Loucy (cell line): Measurements from ENCODE around the gene SERINC3.

Experiments used
- CTCF ChIP-seq: fragments of 200-600 bp; sonication (generic); conservative IDR thresholded peaks from 2 replicates; pipeline ENCODE4 v1.5.1; 2014; ENCODE audit warnings: mild to moderate bottlenecking, antibody characterized with exemption, low read length
- EZH2phosphoT487 ChIP-seq: fragments of 200-600 bp; IDR thresholded peaks from 2 replicates; pipeline ENCODE4 v1.6.1; 2018; ENCODE audit warnings: antibody characterized with exemption, mild to moderate bottlenecking, moderate library complexity, borderline replicate concordance

GRCh38 chr20:44495257-44495656, 26.6 kb downstream of the SERINC3 start:
- no peak for TF ChIP-seq CTCF
- TF ChIP-seq EZH2phosphoT487 = no peak
